Measurements from ENCODE around the gene PRKCB.

PRKCB gene

GRCh38 chr16:24052329-24053098 is 216.7 kb downstream of the PRKCB start:
- DNase-seq: no peak

- DNase-seq: no peak
Measured at GRCh38 chr16:24053099-24053946, 217.5 kb downstream of the PRKCB start.

- no peak for DNase-seq
Measured at GRCh38 chr16:24054741-24055491, 219.1 kb downstream of the PRKCB start.

- DNase-seq: no peak
Measured at GRCh38 chr16:24062270-24062817, 226.6 kb downstream of the PRKCB start.

GRCh38 chr16:24069036-24069590 is 233.3 kb downstream of the PRKCB start:
- DNase-seq: no peak

GRCh38 chr16:24070851-24071250 is 235.1 kb downstream of the PRKCB start:
- DNase-seq: no peak

- no peak for DNase-seq
Measured at GRCh38 chr16:24071666-24072360, 236.0 kb downstream of the PRKCB start.

- no peak for DNase-seq
Measured at GRCh38 chr16:24073321-24073720, 237.5 kb downstream of the PRKCB start.

GRCh38 chr16:24074574-24074973 is 238.8 kb downstream of the PRKCB start:
- no peak for DNase-seq

- DNase-seq: no peak
Measured at GRCh38 chr16:24075302-24075701, 239.5 kb downstream of the PRKCB start.

GRCh38 chr16:24075931-24076716 is 240.3 kb downstream of the PRKCB start:
- DNase-seq: no peak

GRCh38 chr16:24077292-24077691 is 241.5 kb downstream of the PRKCB start:
- DNase-seq: no peak

GRCh38 chr16:24077966-24078365 is 242.2 kb downstream of the PRKCB start:
- DNase-seq: no peak

GRCh38 chr16:24085666-24086065 is 249.9 kb downstream of the PRKCB start:
- no peak for DNase-seq

GRCh38 chr16:24087891-24088410 is 252.2 kb downstream of the PRKCB start:
- no peak for DNase-seq

- no peak for DNase-seq
Measured at GRCh38 chr16:24088767-24089166, 253.0 kb downstream of the PRKCB start.

- no peak for DNase-seq
Measured at GRCh38 chr16:24091125-24091524, 255.3 kb downstream of the PRKCB start.

- DNase-seq: no peak
Measured at GRCh38 chr16:24093049-24093448, 257.3 kb downstream of the PRKCB start.

- no peak for DNase-seq
Measured at GRCh38 chr16:24094660-24095059, 258.9 kb downstream of the PRKCB start.

GRCh38 chr16:24098896-24099295 is 263.1 kb downstream of the PRKCB start:
- no peak for DNase-seq

GRCh38 chr16:24101431-24101830 is 265.6 kb downstream of the PRKCB start:
- DNase-seq: no peak
